ENCODE results near the gene TNFAIP6.
"Not testable (repeated sequence)": the region's sequence is repeated elsewhere in the genome, so short reads cannot be mapped to it uniquely, and the experiment has no call there.

TNFAIP6 gene, protein sequence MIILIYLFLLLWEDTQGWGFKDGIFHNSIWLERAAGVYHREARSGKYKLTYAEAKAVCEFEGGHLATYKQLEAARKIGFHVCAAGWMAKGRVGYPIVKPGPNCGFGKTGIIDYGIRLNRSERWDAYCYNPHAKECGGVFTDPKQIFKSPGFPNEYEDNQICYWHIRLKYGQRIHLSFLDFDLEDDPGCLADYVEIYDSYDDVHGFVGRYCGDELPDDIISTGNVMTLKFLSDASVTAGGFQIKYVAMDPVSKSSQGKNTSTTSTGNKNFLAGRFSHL

DNA sequence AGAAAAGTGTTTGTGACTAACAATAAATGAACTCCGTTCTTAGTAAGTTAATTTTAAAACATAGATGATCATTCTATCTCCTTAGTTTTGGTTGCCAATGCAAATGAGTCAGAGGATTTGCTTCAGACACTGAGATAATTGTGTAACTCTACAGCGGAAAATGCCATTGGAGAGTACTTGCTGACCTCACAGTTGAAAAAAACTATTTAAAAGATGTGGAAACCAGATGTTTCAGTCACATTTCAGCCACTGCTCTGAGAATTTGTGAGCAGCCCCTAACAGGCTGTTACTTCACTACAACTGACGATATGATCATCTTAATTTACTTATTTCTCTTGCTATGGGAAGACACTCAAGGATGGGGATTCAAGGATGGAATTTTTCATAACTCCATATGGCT lies at the start of gene TNFAIP6:
TNFAIP6 (plus strand) TSS at position 234 of the 400 bp plus-strand sequence; CDS start at position 309, 75 bp downstream.
- no peak for DNase-seq (ENCODE audit: low read depth)

DNA sequence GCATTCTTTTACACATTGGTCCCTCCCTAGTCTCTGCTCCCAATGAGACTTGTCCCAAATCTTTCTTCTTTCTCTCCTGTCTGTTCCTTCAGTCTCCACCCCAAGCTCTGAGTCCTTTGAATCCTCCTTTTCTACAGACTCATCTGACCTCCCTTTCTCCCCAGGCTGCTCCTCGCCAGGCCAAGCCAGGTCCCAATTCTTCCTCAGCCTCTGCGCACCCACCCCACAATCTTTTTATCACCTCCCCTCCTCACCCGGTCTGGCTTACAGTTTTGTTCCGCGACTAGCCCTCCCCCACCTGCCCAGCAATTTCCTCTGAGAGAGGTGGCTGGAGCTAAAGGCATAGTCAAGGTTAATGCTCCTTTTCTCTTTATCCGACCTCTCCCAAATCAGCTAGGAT lies 47.1 kb upstream of the TNFAIP6 start:
- DNase-seq (ENCODE audit: low read depth), result not testable (repeated sequence)

DNA sequence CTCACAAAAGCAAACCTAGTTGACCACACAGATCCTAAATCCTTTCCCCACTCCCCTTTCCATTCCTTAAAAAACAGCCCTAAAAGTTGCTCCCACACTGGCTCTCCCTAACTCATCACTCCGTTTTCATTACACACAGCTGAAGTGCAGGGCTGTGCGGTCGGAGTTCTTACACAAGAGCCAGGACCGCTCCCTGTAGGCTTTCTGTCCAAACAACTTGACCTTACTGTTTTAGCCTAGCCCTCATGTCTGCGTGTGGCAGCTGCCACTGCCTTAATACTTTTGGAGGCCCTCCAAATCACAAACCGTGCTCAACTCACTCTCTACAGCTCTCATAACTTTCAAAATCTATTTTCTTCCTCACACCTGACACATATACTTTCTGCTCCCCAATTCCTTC lies 45.0 kb upstream of the TNFAIP6 start:
- DNase-seq (ENCODE audit: low read depth), result not testable (repeated sequence)

- no peak for DNase-seq (ENCODE audit: low read depth)
Measured at GRCh38 chr2:151315381-151315903, 42.0 kb upstream of the TNFAIP6 start.

GRCh38 chr2:151325581-151326095 lies 31.8 kb upstream of the TNFAIP6 start:
- no peak for DNase-seq (ENCODE audit: low read depth)

DNA sequence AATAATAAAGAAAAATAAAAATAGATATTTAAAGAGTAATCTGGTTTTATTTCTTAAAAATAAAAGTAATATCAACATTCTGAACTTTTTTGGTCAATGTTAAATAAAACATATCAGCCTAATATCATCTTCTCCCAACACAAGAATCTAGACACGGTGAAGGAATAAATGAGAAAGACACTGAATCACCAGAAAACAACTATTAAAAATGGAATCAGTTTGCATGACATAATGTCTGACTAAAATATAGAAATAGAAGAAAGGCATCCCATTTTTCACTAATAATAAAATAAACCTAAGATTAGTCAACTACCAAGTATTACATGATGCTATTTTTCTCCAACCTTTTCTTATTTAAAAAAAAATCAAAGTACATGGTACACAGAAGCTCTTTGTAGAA lies 30.8 kb upstream of the TNFAIP6 start:
- no peak for DNase-seq (ENCODE audit: low read depth)

DNA sequence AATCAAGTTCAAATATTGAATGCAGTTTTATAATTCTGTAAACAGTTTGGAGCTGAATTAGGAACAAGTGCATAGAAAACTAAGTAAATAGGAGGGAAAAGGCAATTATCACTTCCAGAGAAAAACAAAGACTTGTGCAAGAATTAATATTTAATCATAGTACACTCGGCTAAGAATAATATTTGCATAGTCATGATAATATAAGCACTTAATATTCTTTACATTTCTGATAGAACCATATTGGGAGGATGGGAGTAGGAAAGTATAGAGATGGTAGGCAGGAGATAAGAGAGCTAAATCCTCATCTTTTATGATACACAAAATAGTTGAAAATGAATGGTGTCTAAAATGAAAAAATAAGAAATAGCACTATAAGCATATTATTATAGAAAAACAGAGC lies 27.4 kb upstream of the TNFAIP6 start:
- DNase-seq (ENCODE audit: low read depth), result no peak

DNA sequence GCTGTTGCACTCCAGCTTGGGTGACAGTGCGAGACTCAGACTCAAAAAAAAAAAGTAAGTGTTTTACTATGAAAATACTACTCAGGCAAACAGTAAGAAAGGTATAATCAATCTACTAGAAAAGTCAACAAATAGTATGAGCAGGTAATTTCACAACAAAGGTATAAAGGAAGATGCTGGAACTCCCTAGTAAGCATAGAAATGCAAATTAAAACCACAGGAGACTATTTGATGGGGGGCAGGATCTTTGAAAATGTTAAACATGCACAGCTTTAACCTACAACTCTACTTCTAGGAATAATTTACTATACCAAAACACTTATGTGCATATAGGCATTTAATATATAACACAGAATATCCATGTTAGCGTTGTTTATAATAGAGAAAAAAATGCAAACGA lies 24.3 kb upstream of the TNFAIP6 start:
- no peak for DNase-seq (ENCODE audit: low read depth)

DNA sequence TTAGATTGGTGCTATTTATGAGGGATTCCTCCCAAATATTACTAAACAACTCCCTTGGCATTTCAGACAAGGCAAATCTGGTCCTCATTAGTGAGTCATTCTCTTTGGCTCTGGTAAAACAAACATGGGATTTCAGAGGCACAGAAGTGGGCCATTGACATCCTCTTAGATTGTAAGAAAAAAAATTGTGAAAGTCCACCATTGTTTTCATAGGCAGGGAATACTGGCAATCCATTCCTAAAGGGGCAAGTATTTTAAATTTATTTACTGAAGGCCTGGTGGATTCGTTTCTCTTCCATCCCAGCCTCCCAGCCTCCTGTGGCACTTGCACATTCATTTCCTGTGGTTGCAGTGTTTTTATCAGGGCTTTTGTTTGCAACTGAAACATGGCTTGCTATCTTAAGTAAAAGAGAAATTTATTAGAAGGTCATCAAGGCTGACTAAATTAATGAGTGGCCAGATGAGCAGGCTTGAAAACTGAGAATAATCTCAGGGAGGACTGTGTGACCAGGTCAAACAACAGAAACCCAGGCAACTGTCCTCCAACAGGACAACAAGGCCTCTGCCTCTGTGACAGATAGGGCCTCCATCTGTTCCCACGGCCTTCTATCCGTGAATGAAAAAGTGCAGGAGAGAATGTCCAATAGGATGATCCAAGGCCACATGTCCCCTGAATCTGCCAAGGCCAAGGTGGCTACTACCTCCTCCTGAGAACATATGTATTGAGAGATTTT lies 23.1 kb upstream of the TNFAIP6 start:
- no peak for DNase-seq (ENCODE audit: low read depth)

DNA sequence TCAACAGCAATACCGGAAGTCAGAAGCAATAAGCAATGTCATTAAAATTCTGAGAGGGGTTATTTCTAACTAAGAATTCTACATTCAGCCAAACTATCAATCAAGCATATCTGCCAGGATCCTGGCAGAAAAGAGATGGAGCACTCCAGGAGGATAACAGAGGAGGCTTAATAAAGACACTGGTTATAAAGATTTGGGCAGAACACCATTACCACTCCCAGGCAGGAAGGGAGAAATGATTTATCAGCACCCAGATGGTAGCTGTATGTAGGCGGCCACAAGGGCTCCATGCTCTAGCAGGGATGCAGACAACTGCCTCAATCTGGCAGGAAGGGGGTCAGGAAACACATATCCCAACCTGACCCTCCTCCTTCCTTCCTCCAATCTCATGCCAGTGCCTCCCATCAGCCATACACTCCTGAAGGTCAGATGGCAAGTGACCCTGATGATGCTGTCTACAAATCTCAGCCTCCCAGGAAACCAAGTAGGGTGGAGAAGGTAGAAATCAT lies 20.5 kb upstream of the TNFAIP6 start:
- DNase-seq (ENCODE audit: low read depth), result no peak

DNA sequence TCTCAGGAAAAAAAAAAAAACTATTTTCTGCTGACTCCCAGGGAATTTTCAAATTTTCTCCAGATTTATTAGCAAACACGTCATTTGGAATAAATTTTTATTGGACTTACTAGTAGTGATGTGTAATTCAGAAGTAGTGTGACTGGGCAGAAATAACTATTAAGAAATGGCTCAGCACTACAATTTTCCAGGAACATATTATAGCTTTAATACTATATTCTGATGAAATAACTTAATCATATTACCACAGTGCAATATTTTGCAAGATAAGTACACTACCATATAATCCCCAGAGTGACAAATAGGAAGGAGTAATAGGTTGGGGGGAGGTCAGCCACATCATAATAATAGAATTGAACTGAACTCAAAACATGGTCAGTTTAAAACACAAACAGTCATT lies 19.7 kb upstream of the TNFAIP6 start:
- DNase-seq (ENCODE audit: low read depth), result no peak

GRCh38 chr2:151338115-151338514 lies 19.3 kb upstream of the TNFAIP6 start:
- no peak for DNase-seq (ENCODE audit: low read depth)

DNA sequence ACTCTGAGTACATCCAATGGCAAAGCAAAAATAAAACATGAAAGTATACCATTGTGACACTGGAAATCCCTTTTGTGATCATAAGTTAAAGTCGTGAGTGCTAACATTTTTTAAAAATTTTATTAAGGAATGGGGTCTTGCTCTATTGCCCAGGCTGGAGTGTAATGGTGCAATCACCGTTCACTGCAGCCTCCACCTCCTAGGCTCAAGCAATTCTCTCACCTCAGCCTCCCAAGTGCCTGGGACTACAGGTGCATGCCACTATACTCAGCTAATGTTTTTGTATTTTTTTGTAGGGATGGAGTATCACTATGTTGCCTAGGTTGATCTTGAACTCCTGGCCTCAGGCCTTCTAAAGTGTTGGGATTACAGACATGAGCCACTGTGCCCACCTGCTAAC lies 14.3 kb upstream of the TNFAIP6 start:
- DNase-seq (ENCODE audit: low read depth), result no peak

DNA sequence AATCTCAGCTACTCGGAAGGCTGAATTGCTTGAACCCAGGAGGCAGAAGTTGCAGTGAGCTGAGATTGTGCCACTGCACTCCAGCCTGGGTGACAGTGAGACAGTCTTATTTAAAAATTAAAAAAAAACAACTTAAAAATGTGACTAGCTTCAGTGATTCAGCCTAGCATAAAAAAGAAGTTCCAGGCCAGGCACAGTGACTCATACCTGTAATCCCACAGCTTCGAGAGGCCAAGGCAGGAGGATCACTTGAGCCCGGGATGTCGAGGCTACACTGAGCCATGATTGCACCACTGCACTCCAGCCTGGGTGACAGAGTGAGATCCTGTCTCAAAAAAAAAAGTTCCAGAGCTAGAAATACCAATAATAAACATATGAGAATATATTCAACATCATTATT lies 13.2 kb upstream of the TNFAIP6 start:
- not testable (repeated sequence) for DNase-seq (ENCODE audit: low read depth)

DNA sequence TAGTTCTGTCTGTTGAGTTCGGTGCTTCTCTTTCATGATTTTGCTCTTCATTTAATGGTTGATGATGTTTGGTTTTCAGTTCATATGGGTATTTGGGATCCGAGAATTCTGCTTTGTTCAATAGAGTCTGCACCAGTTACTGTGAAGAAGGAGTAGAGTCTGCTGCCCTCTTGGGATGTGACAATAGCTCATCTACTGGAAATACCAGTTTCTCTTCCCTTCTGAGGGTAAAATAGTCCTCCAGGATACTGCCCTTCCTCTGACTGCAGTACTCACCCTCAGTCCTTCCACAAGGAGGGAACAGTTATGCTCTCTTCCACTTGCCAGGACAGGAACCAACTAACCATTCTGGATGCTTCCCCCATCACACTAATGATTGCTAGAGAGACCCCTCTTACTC lies 12.5 kb upstream of the TNFAIP6 start:
- no peak for DNase-seq (ENCODE audit: low read depth)

DNA sequence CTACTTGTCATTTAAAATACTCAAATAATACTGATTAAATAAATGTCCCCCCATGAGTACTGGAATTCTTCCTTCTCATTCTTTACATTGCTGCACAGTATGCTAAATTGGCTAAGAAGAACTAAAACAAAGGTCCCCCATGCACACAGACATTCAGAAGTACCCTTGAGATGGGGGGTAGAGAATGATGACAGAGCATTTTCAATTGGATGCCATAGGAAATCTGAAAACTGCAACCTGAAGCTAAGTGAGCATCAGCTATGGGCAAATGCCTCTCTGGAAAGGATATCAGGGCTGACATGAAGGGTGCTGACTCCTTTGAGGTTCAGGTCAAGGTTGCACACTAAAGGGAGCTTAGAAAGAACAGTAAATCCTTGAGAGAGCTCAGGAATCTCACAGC lies 10.1 kb upstream of the TNFAIP6 start:
- DNase-seq (ENCODE audit: low read depth), result no peak

DNA sequence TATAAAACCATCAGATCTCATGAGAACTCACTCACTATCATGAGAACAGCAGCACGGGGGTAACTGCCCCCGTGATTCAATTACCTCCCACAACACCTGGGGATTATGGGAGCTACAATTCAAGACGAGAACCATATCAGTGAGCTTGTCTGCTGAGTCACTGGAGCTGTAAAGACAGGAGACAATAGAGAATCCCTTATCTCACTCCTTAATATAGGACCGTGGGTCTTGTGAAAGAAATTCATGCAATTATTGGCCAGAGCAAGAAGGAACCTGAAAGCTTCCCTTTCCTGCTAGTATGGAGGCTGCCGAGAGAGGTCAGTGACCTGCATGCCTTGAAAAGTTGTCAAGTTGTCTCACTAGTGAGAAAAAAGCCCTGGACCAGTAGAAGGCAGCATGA lies 9.5 kb upstream of the TNFAIP6 start:
- no peak for DNase-seq (ENCODE audit: low read depth)

- no peak for DNase-seq (ENCODE audit: low read depth)
Measured at GRCh38 chr2:151350579-151351195, 6.7 kb upstream of the TNFAIP6 start.

- DNase-seq (ENCODE audit: low read depth), result no peak
Measured at GRCh38 chr2:151353995-151354394, 3.4 kb upstream of the TNFAIP6 start.

DNA sequence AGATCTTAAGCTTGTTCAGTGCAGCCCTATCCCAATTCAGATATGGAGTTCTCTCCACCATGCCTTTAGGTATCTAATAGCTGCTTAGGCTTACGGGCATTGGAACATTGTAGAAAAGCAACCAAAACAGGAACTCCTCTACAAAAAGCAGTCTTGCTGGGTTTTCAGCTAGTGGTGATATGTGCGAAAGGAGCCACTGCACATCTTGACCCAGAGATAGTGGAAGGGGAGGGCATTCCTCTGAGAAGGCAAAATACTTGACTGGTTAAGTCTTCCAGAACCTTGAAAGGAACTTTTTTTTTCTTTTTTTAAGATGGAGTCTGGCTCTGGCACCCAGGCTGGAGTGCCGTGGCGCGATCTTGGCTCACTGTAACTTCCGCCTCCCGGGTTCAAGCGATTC lies 2.6 kb upstream of the TNFAIP6 start:
- DNase-seq (ENCODE audit: low read depth), result no peak

GRCh38 chr2:151358166-151358970 lies 976 bp downstream of the TNFAIP6 start:
- no peak for DNase-seq (ENCODE audit: low read depth)
